HG02970 (cell line): ENCODE data around the gene GRIN2C.

Experiments used
- ATAC-seq: cut with Tn5 transposase; IDR thresholded peaks from one replicate; pipeline ENCODE4 v1.9.1; 2021; ENCODE audit warnings: mild to moderate bottlenecking, moderate library complexity, moderate number of reproducible peaks; ENCODE audit not compliant: unreplicated experiment, low FRiP score

Gene GRIN2C

GRCh38 chr17:74804683-74805082 lies 55.0 kb downstream of the GRIN2C start:
- no peak for ATAC-seq

GRCh38 chr17:74803971-74804370 lies 55.7 kb downstream of the GRIN2C start:
- no peak for ATAC-seq

- no peak for ATAC-seq
Measured at GRCh38 chr17:74803388-74803930, 56.2 kb downstream of the GRIN2C start.

- ATAC-seq = no peak
Measured at GRCh38 chr17:74801896-74802295, 57.8 kb downstream of the GRIN2C start.

GRCh38 chr17:74800531-74800930 lies 59.2 kb downstream of the GRIN2C start:
- no peak for ATAC-seq

GRCh38 chr17:74799097-74799496 lies 60.6 kb downstream of the GRIN2C start:
- ATAC-seq = no peak

- ATAC-seq = no peak
Measured at GRCh38 chr17:74798239-74798707, 61.4 kb downstream of the GRIN2C start.

GRCh38 chr17:74797824-74798223 lies 61.9 kb downstream of the GRIN2C start:
- ATAC-seq = no peak

GRCh38 chr17:74796866-74797265 lies 62.8 kb downstream of the GRIN2C start:
- ATAC-seq = no peak

- no peak for ATAC-seq
Measured at GRCh38 chr17:74796211-74796610, 63.5 kb downstream of the GRIN2C start.

GRCh38 chr17:74795327-74796020 lies 64.2 kb downstream of the GRIN2C start:
- ATAC-seq = no peak

GRCh38 chr17:74792586-74793105 lies 67.0 kb downstream of the GRIN2C start:
- no peak for ATAC-seq
